ENCODE results near the gene CHCHD4.

CHCHD4 gene

GRCh38 chr3:14131134-14131533 is 6.5 kb upstream of the CHCHD4 start:
- no peak overlapping the region for H3K4me3 ChIP-seq (ENCODE audit: low read depth, low read length)
- no peak for DNase-seq (ENCODE audit: low read depth)
- TF ChIP-seq CTCF (conservative IDR thresholded peaks at IDR 0.05; ENCODE audit: low read depth, low read length), result no peak

- no peak for TF ChIP-seq CTCF (conservative IDR thresholded peaks at IDR 0.05; ENCODE audit: low read depth, low read length)
- H3K4me3 ChIP-seq (ENCODE audit: low read depth, low read length), result no peak overlapping the region
- DNase-seq (ENCODE audit: low read depth), result no peak
These were observed 6.0 kb upstream of the CHCHD4 start for GRCh38 chr3:14130707-14131106.

- no peak for TF ChIP-seq CTCF (conservative IDR thresholded peaks at IDR 0.05; ENCODE audit: low read depth, low read length)
- H3K4me3 ChIP-seq (ENCODE audit: low read depth, low read length), result no peak overlapping the region
- no peak for DNase-seq (ENCODE audit: low read depth)
These were observed 5.6 kb upstream of the CHCHD4 start for GRCh38 chr3:14130230-14130629.

GRCh38 chr3:14129296-14129695 is 4.6 kb upstream of the CHCHD4 start:
- no peak overlapping the region for H3K4me3 ChIP-seq (ENCODE audit: low read depth, low read length)
- no peak for DNase-seq (ENCODE audit: low read depth)
- TF ChIP-seq CTCF (conservative IDR thresholded peaks at IDR 0.05; ENCODE audit: low read depth, low read length), result no peak

- TF ChIP-seq CTCF (conservative IDR thresholded peaks at IDR 0.05; ENCODE audit: low read depth, low read length), result no peak
- no peak overlapping the region for H3K4me3 ChIP-seq (ENCODE audit: low read depth, low read length)
- no peak for DNase-seq (ENCODE audit: low read depth)
These were observed 4.1 kb upstream of the CHCHD4 start for GRCh38 chr3:14128724-14129123.

GRCh38 chr3:14127516-14128161 is 3.0 kb upstream of the CHCHD4 start:
- TF ChIP-seq CTCF (conservative IDR thresholded peaks at IDR 0.05; ENCODE audit: low read depth, low read length), result no peak
- H3K4me3 ChIP-seq (ENCODE audit: low read depth, low read length), result no peak overlapping the region
- DNase-seq (ENCODE audit: low read depth), result no peak

GRCh38 chr3:14126887-14127505 is 2.3 kb upstream of the CHCHD4 start:
- no peak overlapping the region for H3K4me3 ChIP-seq (ENCODE audit: low read depth, low read length)
- TF ChIP-seq CTCF (conservative IDR thresholded peaks at IDR 0.05; ENCODE audit: low read depth, low read length), result no peak
- DNase-seq (ENCODE audit: low read depth), result no peak
